H9 (cell line): ENCODE results near the gene ZNF628. TPM values are rescaled to one million over a fixed set of nuclear protein-coding genes. Genes with fewer than 3 reads are reported as not detected.

ENCODE experiments used
- DNase-seq: peaks from one replicate; pipeline ENCODE4 v3.0.0-alpha.2; 2017
- H2AFZ ChIP-seq: one replicate; pipeline ENCODE4 v1.6.1; 2013; ENCODE audit warnings: mild to moderate bottlenecking, low read length, control low read depth, moderate library complexity
- H2AK5ac ChIP-seq: 2 replicates; pipeline ENCODE4 v1.6.1; 2013; ENCODE audit warnings: low read length, control low read depth, mixed read lengths; ENCODE audit not compliant: insufficient read length
- H2BK120ac ChIP-seq: one replicate; pipeline ENCODE4 v1.6.1; 2013; ENCODE audit warnings: low read depth, mild to moderate bottlenecking, low read length, control low read depth, inconsistent platforms; ENCODE audit not compliant: poor library complexity, severe bottlenecking
- H2BK12ac ChIP-seq: 2 replicates; pipeline ENCODE4 v1.6.1; 2013; ENCODE audit warnings: low read length, control low read depth, mixed read lengths, low read depth; ENCODE audit not compliant: insufficient read length
- H2BK15ac ChIP-seq: 2 replicates; pipeline ENCODE4 v1.6.1; 2013; ENCODE audit warnings: low read depth, low read length, control low read depth
- H2BK20ac ChIP-seq: one replicate; pipeline ENCODE4 v1.6.1; 2013; ENCODE audit warnings: low read depth, mild to moderate bottlenecking, low read length, control low read depth, inconsistent platforms; ENCODE audit not compliant: poor library complexity, severe bottlenecking
- H2BK5ac ChIP-seq: 2 replicates; pipeline ENCODE4 v1.6.1; 2013; ENCODE audit warnings: low read length, control low read depth, mixed read lengths; ENCODE audit not compliant: insufficient read length
- H3K14ac ChIP-seq: 2 replicates; pipeline ENCODE4 v1.6.1; 2013; ENCODE audit warnings: low read length, control low read depth; ENCODE audit not compliant: insufficient read depth
- H3K18ac ChIP-seq: 2 replicates; pipeline ENCODE4 v1.6.1; 2013; ENCODE audit warnings: low read depth, mild to moderate bottlenecking, mixed read lengths, low read length, control low read depth; ENCODE audit not compliant: insufficient read length
- H3K23ac ChIP-seq: 2 replicates; pipeline ENCODE4 v1.6.1; 2013; ENCODE audit warnings: low read length, control low read depth, mixed read lengths, low read depth; ENCODE audit not compliant: insufficient read length
- H3K23me2 ChIP-seq: 2 replicates; pipeline ENCODE4 v1.6.1; 2013; ENCODE audit warnings: low read depth, mild to moderate bottlenecking, mixed read lengths, low read length, control low read depth; ENCODE audit not compliant: insufficient read length, poor library complexity, severe bottlenecking
- H3K27ac ChIP-seq: 2 replicates; pipeline ENCODE4 v1.5.1; 2013; ENCODE audit warnings: low read length, control low read depth, mixed read lengths, low read depth; ENCODE audit not compliant: insufficient read length
- H3K27me3 ChIP-seq: 2 replicates; pipeline ENCODE4 v1.6.1; 2013; ENCODE audit warnings: low read length, control low read depth, inconsistent platforms; ENCODE audit not compliant: insufficient read depth
- H3K4ac ChIP-seq: 2 replicates; pipeline ENCODE4 v1.6.1; 2013; ENCODE audit warnings: low read depth, mild to moderate bottlenecking, control low read depth, inconsistent platforms, low read length, moderate library complexity
- H3K4me1 ChIP-seq: 2 replicates; pipeline ENCODE4 v1.6.1; 2013; ENCODE audit warnings: low read length, control low read depth, inconsistent platforms; ENCODE audit not compliant: insufficient read depth
- H3K4me2 ChIP-seq: 2 replicates; pipeline ENCODE4 v1.6.1; 2013; ENCODE audit warnings: low read length, control low read depth, mixed read lengths; ENCODE audit not compliant: insufficient read length, insufficient read depth
- H3K56ac ChIP-seq: 2 replicates; pipeline ENCODE4 v1.6.1; 2013; ENCODE audit warnings: low read depth, mild to moderate bottlenecking, mixed read lengths, low read length, control low read depth; ENCODE audit not compliant: insufficient read length
- H3K79me1 ChIP-seq: 2 replicates; pipeline ENCODE4 v1.6.1; 2013; ENCODE audit warnings: low read depth, mild to moderate bottlenecking, moderate library complexity, low read length, control low read depth, inconsistent platforms; ENCODE audit not compliant: insufficient read depth, poor library complexity, severe bottlenecking
- H3K79me2 ChIP-seq: 2 replicates; pipeline ENCODE4 v1.6.1; 2013; ENCODE audit warnings: low read length, control low read depth, inconsistent platforms; ENCODE audit not compliant: insufficient read depth
- H3K9ac ChIP-seq: 2 replicates; pipeline ENCODE4 v1.6.1; 2013; ENCODE audit warnings: low read length, control low read depth, mixed read lengths; ENCODE audit not compliant: insufficient read length; ENCODE audit errors: extremely low read depth
- H3K9me3 ChIP-seq: one replicate; pipeline ENCODE4 v1.6.1; 2013; ENCODE audit warnings: low read depth, low read length, inconsistent platforms; ENCODE audit not compliant: control insufficient read depth
- H3T11ph ChIP-seq: one replicate; pipeline ENCODE4 v1.6.1; 2013; ENCODE audit warnings: mild to moderate bottlenecking, low read length, control low read depth, inconsistent platforms
- H4K20me1 ChIP-seq: one replicate; pipeline ENCODE4 v1.6.1; 2013; ENCODE audit not compliant: control insufficient read depth, insufficient read length, insufficient read depth
- H4K5ac ChIP-seq: 2 replicates; pipeline ENCODE4 v1.6.1; 2013; ENCODE audit warnings: low read depth, mild to moderate bottlenecking, mixed read lengths, low read length, control low read depth; ENCODE audit not compliant: insufficient read length
- H4K8ac ChIP-seq: replicated peaks from 2 replicates; pipeline ENCODE4 v1.6.1; 2013; ENCODE audit warnings: low read length, control low read depth, mixed read lengths, low read depth; ENCODE audit not compliant: insufficient read length
- H4K91ac ChIP-seq: 2 replicates; pipeline ENCODE4 v1.6.1; 2013; ENCODE audit warnings: low read depth, mild to moderate bottlenecking, moderate library complexity, mixed read lengths, low read length, control low read depth; ENCODE audit not compliant: insufficient read length
- H3K27ac Mint-ChIP-seq, 3 experiments: 2 replicates in 2 of 3; 3 replicates in 1 of 3; pipeline ENCODE4 v1.8.0; 2020 to 2021; ENCODE audit warnings: mixed read lengths in 3 of 3, mild to moderate bottlenecking in 1 of 3, moderate library complexity in 1 of 3
- H3K27me3 Mint-ChIP-seq: 2 replicates; pipeline ENCODE4 v1.8.0; 2021; ENCODE audit warnings: low read depth, mild to moderate bottlenecking, moderate library complexity, mixed read lengths
- H3K36me3 Mint-ChIP-seq, 3 experiments: 2 replicates in 2 of 3; 3 replicates in 1 of 3; pipeline ENCODE4 v1.8.0; 2020 to 2021; ENCODE audit warnings: low read depth in 3 of 3, mixed read lengths in 3 of 3; ENCODE audit not compliant: insufficient read depth in 1 of 3
- H3K4me1 Mint-ChIP-seq, 2 experiments: 2 replicates each; pipeline ENCODE4 v1.8.0; 2020; ENCODE audit warnings: mixed read lengths in 2 of 2
- H3K4me3 Mint-ChIP-seq, 2 experiments: 2 replicates in 1 of 2; 3 replicates in 1 of 2; pipeline ENCODE4 v1.8.0; 2020 to 2021; ENCODE audit warnings: mild to moderate bottlenecking in 2 of 2, mixed read lengths in 2 of 2, moderate library complexity in 1 of 2
- H3K9me3 Mint-ChIP-seq, 2 experiments: 2 replicates in 1 of 2; 3 replicates in 1 of 2; pipeline ENCODE4 v1.8.0; 2020; ENCODE audit warnings: mild to moderate bottlenecking in 2 of 2, mixed read lengths in 2 of 2, moderate library complexity in 1 of 2
- CTCF ChIP-seq: fragments of 200-600 bp; sonication (generic); conservative IDR thresholded peaks from 3 replicates; pipeline ENCODE4 v1.8.0; 2021; ENCODE audit warnings: antibody characterized with exemption, mild to moderate bottlenecking
- WGBS: extraction: QIAGEN DNeasy Blood & Tissue Kit; methylation state at CpG from one replicate; pipeline ENCODE4 v1.1.7; 2013; ENCODE audit warnings: missing lambda C conversion rate, low lambda C conversion rate, mixed read lengths; ENCODE audit not compliant: insufficient read length; ENCODE audit errors: extremely low coverage; 5-methylcytosine and 5-hydroxymethylcytosine counted together
- total RNA-seq: library from RNA; stranded (reverse); gene quantifications from 2 replicates; pipeline ENCODE4 v1.2.1, GENCODE V29; 2021

The ZNF628 gene
- total RNA-seq, 1 experiment from 2014 or later: 16.6 TPM

- peaks cover 8% of the 10 kb centered on the region for H3K23me2 ChIP-seq
- H3K4ac ChIP-seq: no peak overlapping the region
- no peak overlapping the region for H4K5ac ChIP-seq
- 0 out of 2 replicates have a peak, but pooled peaks cover 5% of the 10 kb centered on the region for H3K4me1 ChIP-seq
- no peak overlapping the region for H2BK12ac ChIP-seq
- Mint-ChIP-seq H3K9me3 (no peaks in the 10 kb centered on the region; a peak in 1 of 5 replicates), H3K27ac (no peak overlapping the region; a peak in 1 of 7 replicates), H3K4me3 (no peak overlapping the region), H3K36me3 (peaks cover 16 to 18% (median 16%) of the 10 kb centered on the region in 3 experiments; a peak in 6 of 7 replicates), H3K27me3 (peaks cover 23% of the 10 kb centered on the region), H3K4me1 (peaks cover 13 to 34% of the 10 kb centered on the region in 2 experiments)
- H4K20me1 ChIP-seq: no peaks in the 10 kb centered on the region
- H3K14ac ChIP-seq: no peak overlapping the region
- no CpG with 5 or more reads among the region's 11 CpGs for WGBS
- no peak overlapping the region for H2BK20ac ChIP-seq
- no peak overlapping the region for H2AK5ac ChIP-seq
- H3K56ac ChIP-seq: no peak overlapping the region
- H2BK5ac ChIP-seq: no peak overlapping the region
- no peak for TF ChIP-seq CTCF
- H3K27ac ChIP-seq: no peak overlapping the region
- H4K8ac ChIP-seq: no peak overlapping the region
- H2BK15ac ChIP-seq: no peak overlapping the region
- H3K23ac ChIP-seq: no peak overlapping the region
- no peak overlapping the region for H4K91ac ChIP-seq
- H2BK120ac ChIP-seq: no peak overlapping the region
- H3K18ac ChIP-seq: no peak overlapping the region
- no peaks in the 10 kb centered on the region for H3K79me1 ChIP-seq
- H3K79me2 ChIP-seq: 0 out of 2 replicates have a peak, but pooled peaks cover 4% of the 10 kb centered on the region
- no peak for DNase-seq
- H3K4me2 ChIP-seq: no peak overlapping the region
- H3K27me3 ChIP-seq: peaks cover 5% of the 10 kb centered on the region; the same call in 1 of the 2 replicates
- H3K9ac ChIP-seq: no peak overlapping the region
- no peak overlapping the region for H2AFZ ChIP-seq
- no peak overlapping the region for H3T11ph ChIP-seq
- no peaks in the 10 kb centered on the region for H3K9me3 ChIP-seq
These were observed 20.7 kb upstream of the ZNF628 start for GRCh38 chr19:55455576-55456235.
